Measurements from ENCODE around the gene MYOM3. TPM values are rescaled to one million over a fixed set of nuclear protein-coding genes. Genes with fewer than 3 reads are reported as not detected.

Gene MYOM3
- total RNA-seq, 2 donors from 2014 or later, result not detected

- Mint-ChIP-seq H3K9me3 (no peaks in the 10 kb centered on the region), H3K27me3 (ENCODE audit: low read depth) (peaks cover 4% of the 10 kb centered on the region), H3K27ac (no peak overlapping the region), H3K4me1 (ENCODE audit: low read depth) (no peaks in the 10 kb centered on the region), H3K4me3 (no peak overlapping the region), H3K36me3 (ENCODE audit: insufficient read depth in 2 of 2) (no peaks in the 10 kb centered on the region)
- ATAC-seq (replicated peaks in 1 of 2), result no peak
- DNase-seq, result no peak
Measured at GRCh38 chr1:24095140-24095859, 16.6 kb downstream of the MYOM3 start.

DNA sequence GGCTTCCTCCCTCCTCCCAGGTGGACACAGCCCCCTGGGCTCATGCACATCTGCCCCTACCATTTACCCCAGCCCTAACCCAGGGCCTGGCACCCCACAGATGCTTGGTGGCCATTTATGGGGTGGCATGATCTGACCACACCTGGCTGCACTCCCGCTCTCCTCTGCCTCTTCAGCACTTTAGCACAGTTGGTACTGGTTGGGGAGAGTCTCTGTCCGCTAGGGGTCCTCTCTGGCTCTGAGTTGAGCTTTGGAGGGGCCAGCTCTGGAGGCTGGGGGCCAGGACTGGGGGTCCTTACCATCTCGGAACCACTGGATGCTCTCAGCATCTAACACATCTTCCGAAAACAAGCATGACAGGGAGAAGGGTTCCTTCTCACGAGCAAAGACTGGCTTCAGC lies 17.4 kb downstream of the MYOM3 start:
- Mint-ChIP-seq H3K27me3 (ENCODE audit: low read depth) (peaks cover 4% of the 10 kb centered on the region), H3K36me3 (ENCODE audit: insufficient read depth in 2 of 2) (no peaks in the 10 kb centered on the region)

DNA sequence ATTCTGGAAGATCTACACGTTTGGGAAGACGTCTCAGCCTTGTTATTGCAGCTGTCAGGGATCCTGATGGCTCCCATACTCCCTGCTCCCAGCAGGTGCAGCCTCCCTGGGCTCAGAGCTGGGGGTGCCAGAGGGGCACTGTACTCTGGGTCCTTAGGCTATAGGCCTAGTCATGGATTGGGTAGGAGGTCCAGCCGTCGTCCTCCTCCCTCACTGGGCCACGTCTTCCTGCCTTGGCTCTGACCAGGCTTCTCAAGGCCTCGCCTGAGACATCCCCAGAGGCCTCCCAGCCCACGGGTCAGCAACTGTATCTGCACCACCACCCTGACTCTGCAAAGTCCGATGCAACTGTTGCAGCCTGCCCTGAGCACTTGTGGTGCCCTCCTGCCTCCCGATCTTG lies 18.2 kb downstream of the MYOM3 start:
- H3K27ac Mint-ChIP-seq, result no peak overlapping the region
- DNase-seq (no peak), ATAC-seq (replicated peaks in 1 of 2) (no peak)
- no peaks in the 10 kb centered on the region for H3K9me3 Mint-ChIP-seq
- H3K4me3 Mint-ChIP-seq, result no peak overlapping the region
- no peaks in the 10 kb centered on the region for H3K4me1 Mint-ChIP-seq (ENCODE audit: low read depth)
- H3K36me3 Mint-ChIP-seq (ENCODE audit: insufficient read depth in 2 of 2), result no peaks in the 10 kb centered on the region
- peaks cover 4% of the 10 kb centered on the region for H3K27me3 Mint-ChIP-seq (ENCODE audit: low read depth)

More for the DNA sequence above, 17.4 kb downstream of the MYOM3 start:
- no peak overlapping the region for H3K4me3 Mint-ChIP-seq
- H3K27ac Mint-ChIP-seq, result no peak overlapping the region
- DNase-seq (no peak), ATAC-seq (replicated peaks in 1 of 2) (no peak)
- no peaks in the 10 kb centered on the region for H3K4me1 Mint-ChIP-seq (ENCODE audit: low read depth)
- no peaks in the 10 kb centered on the region for H3K9me3 Mint-ChIP-seq

- Mint-ChIP-seq H3K27me3 (ENCODE audit: low read depth) (peaks cover 4% of the 10 kb centered on the region), H3K36me3 (ENCODE audit: insufficient read depth in 2 of 2) (no peaks in the 10 kb centered on the region), H3K4me3 (no peak overlapping the region), H3K4me1 (ENCODE audit: low read depth) (no peaks in the 10 kb centered on the region), H3K27ac (no peak overlapping the region), H3K9me3 (no peaks in the 10 kb centered on the region)
- ATAC-seq (replicated peaks in 1 of 2), result no peak
- DNase-seq, result no peak
Measured at GRCh38 chr1:24092979-24093378, 19.0 kb downstream of the MYOM3 start.

DNA sequence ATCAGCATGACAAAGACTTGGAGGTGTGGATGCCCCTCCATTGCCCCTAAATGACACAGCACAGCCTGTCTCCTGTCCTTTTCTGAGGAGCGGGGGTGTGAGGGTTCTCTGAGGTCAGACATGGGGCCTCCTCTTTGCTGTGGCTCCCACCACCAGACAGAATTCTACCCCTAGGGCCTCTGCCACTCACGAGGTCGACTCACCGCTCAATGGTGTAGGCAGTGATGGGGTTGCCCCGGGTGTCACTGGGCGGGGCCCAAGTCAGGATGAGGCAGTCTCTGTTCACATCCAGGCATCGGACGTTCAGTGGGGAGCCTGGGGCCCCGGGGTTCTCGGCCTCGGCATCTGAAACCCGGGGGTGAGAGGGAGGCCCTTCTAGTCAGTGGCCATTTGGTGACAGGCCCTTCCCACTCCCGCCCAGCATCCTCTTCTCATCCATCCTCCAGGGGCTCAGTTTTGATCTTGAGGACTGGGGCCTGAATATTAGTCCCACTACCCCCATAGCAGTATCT lies 19.9 kb downstream of the MYOM3 start:
- H3K9me3 Mint-ChIP-seq, result no peaks in the 10 kb centered on the region
- ATAC-seq (replicated peaks in 1 of 2) (peak; percentile 61 to 82), DNase-seq (peak; percentile 12 to 39)
- no peaks in the 10 kb centered on the region for H3K4me1 Mint-ChIP-seq (ENCODE audit: low read depth)
- H3K27ac Mint-ChIP-seq, result no peak overlapping the region
- H3K27me3 Mint-ChIP-seq (ENCODE audit: low read depth), result peaks cover 7% of the 10 kb centered on the region
- no peaks in the 10 kb centered on the region for H3K36me3 Mint-ChIP-seq (ENCODE audit: insufficient read depth in 2 of 2)
- H3K4me3 Mint-ChIP-seq, result no peak overlapping the region

GRCh38 chr1:24090736-24091135 lies 21.2 kb downstream of the MYOM3 start:
- Mint-ChIP-seq H3K4me3 (no peak overlapping the region), H3K9me3 (no peaks in the 10 kb centered on the region), H3K36me3 (ENCODE audit: insufficient read depth in 2 of 2) (no peaks in the 10 kb centered on the region), H3K4me1 (ENCODE audit: low read depth) (no peaks in the 10 kb centered on the region), H3K27ac (no peak overlapping the region), H3K27me3 (ENCODE audit: low read depth) (peaks cover 11% of the 10 kb centered on the region)
- ATAC-seq (replicated peaks in 1 of 2) (no peak), DNase-seq (no peak)

DNA sequence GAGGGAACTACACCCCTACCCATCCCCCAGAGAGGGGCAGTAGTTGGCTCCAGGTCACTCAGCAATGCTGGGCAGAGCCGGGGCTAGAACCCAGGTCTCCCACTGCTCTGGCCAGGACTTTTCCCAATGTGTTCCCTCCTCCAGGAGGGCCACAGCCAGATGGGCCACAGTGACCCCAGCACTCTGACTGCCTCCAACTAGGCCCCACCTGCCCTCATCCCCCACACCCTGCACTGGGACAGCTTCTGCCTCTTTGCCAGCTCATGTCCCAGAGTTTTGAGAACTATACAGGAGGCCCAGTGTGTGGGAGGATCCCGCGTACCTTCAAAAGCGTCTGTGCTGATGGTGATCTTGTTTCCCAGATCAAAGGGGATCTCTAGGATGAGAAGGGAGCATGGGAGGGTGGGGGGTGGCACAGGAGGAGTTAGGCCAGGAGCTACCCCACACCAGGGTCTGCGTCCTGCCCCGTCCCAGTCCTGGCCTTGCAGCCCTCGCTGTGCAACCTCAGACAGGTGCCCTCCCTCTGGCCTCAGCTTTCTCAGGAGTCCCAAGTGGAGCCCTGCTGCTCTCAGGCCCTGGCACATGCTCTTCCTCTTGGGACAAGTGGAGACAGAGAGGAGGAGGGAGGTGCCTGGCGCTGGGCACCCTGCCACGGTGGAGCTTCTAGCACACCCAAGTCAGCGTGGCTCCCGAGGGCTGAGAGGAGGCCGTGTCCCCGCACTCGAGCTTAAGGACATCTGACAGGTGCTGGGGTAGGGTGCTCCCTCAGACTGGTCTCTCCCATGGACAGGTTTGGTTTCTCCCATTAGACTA lies 22.0 kb downstream of the MYOM3 start:
- DNase-seq (no peak), ATAC-seq (replicated peaks in 1 of 2) (no peak)
- Mint-ChIP-seq H3K4me1 (ENCODE audit: low read depth) (no peaks in the 10 kb centered on the region), H3K9me3 (no peaks in the 10 kb centered on the region), H3K4me3 (no peak overlapping the region), H3K36me3 (ENCODE audit: insufficient read depth in 2 of 2) (no peaks in the 10 kb centered on the region), H3K27me3 (ENCODE audit: low read depth) (peaks cover 10% of the 10 kb centered on the region), H3K27ac (no peak overlapping the region)

DNA sequence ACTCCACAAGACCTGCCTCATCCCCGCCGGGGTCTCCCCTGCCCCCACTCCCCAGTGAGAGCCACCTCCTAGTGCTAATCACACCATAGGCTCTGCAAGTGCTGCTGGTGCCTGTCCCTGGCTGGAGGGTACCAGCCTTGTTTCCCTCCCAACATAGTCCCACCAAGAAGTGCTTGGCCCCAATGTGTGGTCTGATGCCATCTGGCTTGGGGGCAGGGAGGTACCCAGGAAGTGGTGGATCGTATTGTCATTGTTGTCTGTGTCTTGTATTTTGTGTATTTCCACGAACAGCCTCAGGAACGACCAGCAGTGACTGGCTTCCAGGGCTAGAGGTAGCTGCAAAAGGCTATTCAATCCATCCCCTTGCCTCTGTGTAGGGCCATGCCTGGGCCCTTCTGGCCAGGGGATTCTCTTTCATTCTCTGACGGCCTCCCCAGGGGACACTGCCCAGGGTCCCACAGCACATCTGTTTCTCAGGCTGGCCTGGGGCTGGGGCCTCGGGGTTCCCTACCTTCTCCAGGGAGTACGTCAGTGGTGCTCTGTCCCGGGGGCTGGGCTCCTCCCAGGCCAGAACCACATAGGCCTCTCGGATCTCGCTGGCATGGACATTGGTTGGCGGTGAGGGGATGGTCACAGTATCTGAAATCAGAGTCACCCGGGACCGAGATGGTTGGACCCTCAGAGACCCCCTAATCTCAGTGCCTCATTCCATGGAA lies 22.8 kb downstream of the MYOM3 start:
- DNase-seq (no peak), ATAC-seq (replicated peaks in 1 of 2) (no peak)
- Mint-ChIP-seq H3K27ac (no peak overlapping the region), H3K36me3 (ENCODE audit: insufficient read depth in 2 of 2) (no peaks in the 10 kb centered on the region), H3K9me3 (no peaks in the 10 kb centered on the region), H3K4me3 (no peak overlapping the region), H3K27me3 (ENCODE audit: low read depth) (peaks cover 7% of the 10 kb centered on the region), H3K4me1 (ENCODE audit: low read depth) (no peaks in the 10 kb centered on the region)

- Mint-ChIP-seq H3K4me3 (no peak overlapping the region), H3K9me3 (no peaks in the 10 kb centered on the region), H3K4me1 (ENCODE audit: low read depth) (no peaks in the 10 kb centered on the region)
Measured at GRCh38 chr1:24086466-24086865, 25.5 kb downstream of the MYOM3 start.

GRCh38 chr1:24085546-24085945 lies 26.4 kb downstream of the MYOM3 start:
- no peaks in the 10 kb centered on the region for H3K36me3 Mint-ChIP-seq (ENCODE audit: insufficient read depth in 2 of 2)
- ATAC-seq (replicated peaks in 1 of 2) (no peak), DNase-seq (no peak)
- H3K4me1 Mint-ChIP-seq (ENCODE audit: low read depth), result no peaks in the 10 kb centered on the region
- H3K27me3 Mint-ChIP-seq (ENCODE audit: low read depth), result peaks cover 7% of the 10 kb centered on the region
- H3K9me3 Mint-ChIP-seq, result no peaks in the 10 kb centered on the region
- no peak overlapping the region for H3K27ac Mint-ChIP-seq
- H3K4me3 Mint-ChIP-seq, result no peak overlapping the region

More at GRCh38 chr1:24086466-24086865, 25.5 kb downstream of the MYOM3 start:
- Mint-ChIP-seq H3K27me3 (ENCODE audit: low read depth) (peaks cover 7% of the 10 kb centered on the region), H3K27ac (no peak overlapping the region), H3K36me3 (ENCODE audit: insufficient read depth in 2 of 2) (no peaks in the 10 kb centered on the region)
- DNase-seq (no peak), ATAC-seq (replicated peaks in 1 of 2) (no peak)

DNA sequence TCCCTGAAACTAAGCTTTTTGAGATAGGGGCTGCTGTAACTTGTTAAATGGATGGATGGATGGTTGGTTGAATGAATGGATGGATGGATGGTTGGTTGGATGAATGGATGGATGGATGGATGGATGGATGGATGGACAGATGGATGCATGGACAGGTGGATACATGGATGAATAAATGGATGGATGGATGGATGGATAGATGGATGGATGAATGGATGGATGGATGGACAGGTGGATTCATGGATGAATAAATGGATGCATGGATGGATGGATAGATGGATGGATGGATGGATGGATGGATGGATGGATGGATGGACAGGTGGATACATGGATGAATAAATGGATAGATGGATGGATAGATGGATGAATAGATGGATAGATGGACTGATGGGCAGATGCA lies 26.9 kb downstream of the MYOM3 start:
- ATAC-seq (replicated peaks in 1 of 2) (no peak), DNase-seq (no peak)
- H3K27me3 Mint-ChIP-seq (ENCODE audit: low read depth), result peaks cover 7% of the 10 kb centered on the region
- H3K36me3 Mint-ChIP-seq (ENCODE audit: insufficient read depth in 2 of 2), result no peaks in the 10 kb centered on the region
- no peaks in the 10 kb centered on the region for H3K4me1 Mint-ChIP-seq (ENCODE audit: low read depth)
- H3K4me3 Mint-ChIP-seq, result no peak overlapping the region
- no peak overlapping the region for H3K27ac Mint-ChIP-seq
- no peaks in the 10 kb centered on the region for H3K9me3 Mint-ChIP-seq

- no peak for ATAC-seq (replicated peaks in 1 of 2)
Measured at GRCh38 chr1:24084050-24084449, 27.9 kb downstream of the MYOM3 start.

GRCh38 chr1:24082372-24082771 lies 29.6 kb downstream of the MYOM3 start:
- H3K4me3 Mint-ChIP-seq, result no peak overlapping the region
- peaks cover 7% of the 10 kb centered on the region for H3K27me3 Mint-ChIP-seq (ENCODE audit: low read depth)
- no peaks in the 10 kb centered on the region for H3K4me1 Mint-ChIP-seq (ENCODE audit: low read depth)

More at GRCh38 chr1:24084050-24084449, 27.9 kb downstream of the MYOM3 start:
- H3K4me1 Mint-ChIP-seq (ENCODE audit: low read depth), result no peaks in the 10 kb centered on the region
- peaks cover 7% of the 10 kb centered on the region for H3K27me3 Mint-ChIP-seq (ENCODE audit: low read depth)
- no peaks in the 10 kb centered on the region for H3K36me3 Mint-ChIP-seq (ENCODE audit: insufficient read depth in 2 of 2)
- H3K27ac Mint-ChIP-seq, result no peak overlapping the region
- no peak for DNase-seq
- no peaks in the 10 kb centered on the region for H3K9me3 Mint-ChIP-seq
- H3K4me3 Mint-ChIP-seq, result no peak overlapping the region

More at GRCh38 chr1:24082372-24082771, 29.6 kb downstream of the MYOM3 start:
- ATAC-seq (replicated peaks in 1 of 2) (no peak), DNase-seq (no peak)
- Mint-ChIP-seq H3K36me3 (ENCODE audit: insufficient read depth in 2 of 2) (no peaks in the 10 kb centered on the region), H3K9me3 (no peaks in the 10 kb centered on the region), H3K27ac (no peak overlapping the region)

Data from activated T-cell treated with anti-CD3 and anti-CD28 coated beads, Interleukin-2, amount 50 U/mL, for 72 hours (primary cell).